ENCODE results near the gene RUSF1.
"Not testable (repeated sequence)": the region's sequence is repeated elsewhere in the genome, so short reads cannot be mapped to it uniquely, and the experiment has no call there.

The RUSF1 gene

DNA sequence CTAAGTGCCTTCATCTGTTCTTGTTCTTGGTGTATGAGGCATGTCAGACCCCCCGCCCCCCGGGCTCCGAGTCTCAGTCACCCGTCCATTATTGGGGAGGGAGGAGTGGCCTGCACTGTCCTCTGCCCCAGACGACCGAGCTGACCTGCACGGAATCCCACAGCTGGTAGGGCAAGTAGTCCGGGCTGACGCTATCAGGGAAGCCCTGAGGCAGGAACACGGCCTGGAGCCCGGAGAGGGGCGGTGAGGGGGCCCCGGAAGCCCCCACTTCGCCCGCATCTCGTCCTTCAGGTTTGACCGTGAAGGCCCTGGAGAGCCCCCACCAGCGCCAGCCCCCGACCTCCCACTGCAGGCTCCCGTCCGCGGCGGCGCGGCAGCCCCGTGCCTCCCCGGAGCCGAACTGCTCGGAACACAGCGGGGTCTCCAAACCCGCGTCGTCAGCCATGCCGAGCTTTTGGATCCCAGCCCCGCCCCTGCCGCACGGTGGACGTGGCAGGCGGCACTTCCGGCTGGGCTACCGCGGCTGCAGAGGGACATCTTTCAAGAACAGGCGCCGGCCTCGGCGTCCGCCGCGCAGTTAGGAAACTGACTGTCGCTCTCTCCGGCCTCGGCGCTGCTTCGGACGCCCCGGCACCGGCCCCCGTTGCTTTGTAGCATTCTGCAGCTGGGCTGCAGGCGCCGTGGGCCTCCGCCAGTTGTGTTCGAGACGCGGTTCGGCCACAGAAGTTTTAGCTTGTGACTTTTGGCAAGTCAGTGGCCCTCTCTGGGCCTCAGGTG is at the start of gene RUSF1:
Gene RUSF1 (minus strand): TSS at position 463 of the 777 bp plus-strand sequence. CDS start 18 bp downstream, at position 445.
- peak; percentile 83 for DNase-seq

DNA sequence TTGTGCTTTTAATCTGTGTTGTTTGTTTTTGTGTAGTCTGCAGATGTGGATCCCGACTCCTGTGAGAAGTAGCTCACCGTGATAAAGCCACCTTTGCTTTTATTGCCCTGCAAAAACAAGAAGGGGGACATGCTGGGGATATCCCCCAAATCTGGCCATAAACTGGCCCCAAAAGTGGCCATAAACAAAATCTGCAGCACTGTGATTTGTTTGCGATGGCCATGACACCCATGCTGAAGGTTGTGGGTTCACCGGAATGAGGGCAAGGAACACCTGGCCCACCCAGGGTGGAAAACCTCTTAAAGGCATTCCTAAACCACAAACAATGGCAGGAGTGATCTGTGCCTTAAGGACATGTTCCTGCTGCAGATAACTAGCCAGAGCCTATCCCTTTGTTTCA is 34.6 kb upstream of the RUSF1 start:
- DNase-seq: no peak

DNA sequence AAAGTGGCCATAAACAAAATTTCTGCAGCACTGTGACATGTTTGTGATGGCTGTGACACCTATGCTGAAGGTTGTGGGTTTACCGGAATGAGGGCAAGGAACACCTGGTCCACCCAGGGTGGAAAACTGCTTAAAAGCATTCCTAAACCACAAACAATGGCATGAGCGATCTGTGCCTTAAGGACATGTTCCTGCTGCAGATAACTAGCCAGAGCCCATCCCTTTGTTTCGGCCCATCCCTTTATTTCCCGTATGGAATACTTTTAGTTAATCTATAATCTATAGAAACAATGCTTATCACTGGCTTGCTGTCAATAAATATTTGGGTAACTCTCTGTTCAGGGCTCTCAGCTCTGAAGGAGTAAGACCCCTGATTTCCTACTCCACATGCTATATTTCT is 31.6 kb upstream of the RUSF1 start:
- not testable (repeated sequence) for DNase-seq

DNA sequence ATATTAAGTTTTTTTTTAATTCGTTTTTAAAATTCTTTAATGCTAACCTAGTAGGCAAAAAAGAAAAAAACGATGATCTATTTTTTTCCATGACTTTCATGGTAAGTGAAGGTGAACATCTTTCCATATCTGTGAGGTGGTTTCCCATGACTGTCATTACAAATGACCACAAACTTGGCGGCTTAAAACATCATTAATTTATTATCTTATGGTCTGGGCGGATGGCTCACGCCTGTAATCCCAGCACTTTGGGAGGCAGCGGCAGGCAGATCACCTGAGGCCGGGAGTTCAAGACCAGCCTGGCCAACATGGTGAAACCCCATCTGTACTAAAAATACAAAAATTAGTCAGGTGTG is 30.0 kb upstream of the RUSF1 start:
- not testable (repeated sequence) for DNase-seq

DNA sequence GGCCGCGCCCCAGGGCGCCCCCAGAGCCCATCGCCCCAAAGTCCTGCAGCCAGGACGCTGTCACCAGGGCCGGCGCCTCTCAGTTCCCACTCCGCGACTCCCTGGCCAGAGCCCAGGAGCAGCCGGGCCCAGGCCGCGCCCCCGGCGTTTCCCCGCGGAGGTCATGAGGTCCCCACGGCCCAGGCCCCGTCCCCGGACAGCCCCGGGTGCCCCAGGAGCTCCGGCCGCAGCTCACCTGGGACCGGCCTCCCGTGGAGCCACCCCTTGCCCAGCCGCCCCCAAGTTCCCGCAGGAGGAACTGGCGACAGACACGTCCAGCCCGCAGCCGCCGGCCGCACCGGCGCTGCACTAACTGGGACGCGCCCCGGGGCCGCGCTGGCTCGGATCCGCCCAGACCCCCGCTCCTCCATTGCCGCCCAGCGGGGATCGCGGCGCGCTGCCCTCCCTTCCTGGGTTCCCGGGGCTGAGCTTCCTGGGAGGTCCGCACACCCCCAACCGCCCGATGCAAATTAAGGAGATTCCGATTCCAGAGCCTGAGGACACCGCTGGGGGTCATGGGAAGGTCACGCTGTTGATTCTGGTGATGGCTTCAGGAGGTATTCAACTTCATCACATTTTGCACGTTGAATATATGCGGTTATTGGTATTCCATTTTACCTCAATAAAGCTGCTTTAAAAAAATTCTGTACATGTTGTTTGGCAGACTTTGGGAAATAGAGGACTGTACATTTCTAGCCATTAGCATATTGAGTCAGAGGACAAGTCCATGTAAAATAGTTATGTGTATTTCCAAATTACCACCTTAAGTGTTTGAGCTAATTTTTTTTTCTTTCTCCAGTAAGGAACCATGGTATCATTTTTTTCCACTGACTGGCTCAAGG is 29.4 kb upstream of the RUSF1 start:
- DNase-seq: no peak

DNA sequence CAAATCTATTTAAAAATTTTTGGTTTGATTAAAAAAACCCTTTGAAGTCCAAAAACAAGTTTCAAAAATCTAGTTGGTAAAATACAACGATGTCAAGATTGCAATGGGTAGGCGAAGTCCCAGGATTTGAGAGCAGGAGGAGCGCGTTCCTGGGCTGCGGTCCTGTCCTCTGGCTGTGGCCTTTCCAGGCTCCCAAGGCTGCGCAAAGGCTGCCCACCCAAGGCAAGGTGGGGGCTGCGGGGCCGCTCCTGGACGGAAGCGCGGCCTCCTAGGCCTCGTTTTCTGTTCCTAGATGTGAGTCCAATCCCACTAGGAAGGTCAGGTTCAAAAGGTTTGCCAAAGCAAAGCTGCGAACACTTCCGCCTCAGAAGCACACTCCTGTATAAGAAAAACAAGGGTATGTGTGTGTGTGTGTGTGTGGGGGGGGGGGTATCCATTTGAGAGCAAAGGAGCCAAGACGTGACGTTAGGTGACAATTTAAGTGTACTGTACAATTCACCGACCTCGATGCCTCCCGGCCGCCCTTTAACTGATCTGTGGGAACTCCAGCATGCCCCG is 28.7 kb upstream of the RUSF1 start:
- DNase-seq: no peak

DNA sequence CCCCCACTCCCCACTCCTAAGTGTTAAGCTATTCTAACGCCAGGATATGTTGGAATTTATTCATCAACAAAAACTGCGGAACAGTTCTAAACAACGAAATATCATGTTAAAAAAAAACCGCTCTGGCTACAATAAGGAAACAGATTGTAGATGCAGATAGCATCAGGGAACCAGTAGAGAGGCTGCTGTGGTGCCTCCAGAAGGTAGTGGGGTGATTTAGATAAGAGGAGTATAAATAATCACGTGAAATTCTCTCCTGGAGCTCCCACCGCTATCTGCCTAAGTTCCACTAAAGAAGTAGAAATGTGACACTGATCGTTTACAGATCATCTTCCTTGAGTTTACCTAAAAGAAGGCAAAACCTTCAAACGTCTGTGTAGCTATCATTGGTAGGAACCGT is 27.5 kb upstream of the RUSF1 start:
- DNase-seq: no peak

DNA sequence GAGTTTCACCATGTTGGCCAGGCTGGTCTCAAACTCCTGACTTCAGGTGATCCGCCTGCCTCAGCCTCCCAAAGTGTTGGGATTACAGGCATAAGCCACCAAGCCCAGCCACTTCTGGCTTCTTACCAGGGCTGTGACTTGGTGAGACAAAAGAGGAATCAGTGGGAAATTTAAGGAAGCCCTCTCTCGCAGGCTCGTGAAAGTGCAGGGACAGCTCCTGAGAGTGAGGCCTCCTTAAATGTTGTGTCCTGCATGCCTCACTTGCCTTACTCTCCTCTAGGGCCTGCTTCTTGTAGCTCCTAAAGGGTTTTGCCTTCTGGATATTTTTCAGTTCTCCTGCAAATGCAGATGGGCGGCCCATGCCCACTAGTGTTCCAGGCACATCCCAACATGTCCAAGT is 24.7 kb upstream of the RUSF1 start:
- no peak for DNase-seq

DNA sequence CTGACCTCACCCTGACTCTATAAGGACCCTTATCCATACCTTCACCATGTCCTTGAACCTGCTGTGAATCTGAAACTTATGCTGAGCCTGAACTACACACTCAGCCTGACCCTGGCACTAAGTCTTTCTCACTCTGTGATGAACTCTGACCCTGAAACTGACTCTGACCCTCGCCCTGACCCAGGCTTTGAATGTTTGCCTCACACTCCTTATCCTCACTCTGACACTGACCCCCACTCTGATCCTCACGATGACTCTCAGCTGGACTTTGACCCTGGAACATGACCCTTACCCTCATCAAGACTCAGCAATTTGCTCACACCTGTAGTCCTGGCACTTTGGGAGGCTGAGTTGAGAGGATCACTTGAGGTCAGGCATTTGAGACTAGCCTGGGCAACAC is 23.9 kb upstream of the RUSF1 start:
- no peak for DNase-seq

DNA sequence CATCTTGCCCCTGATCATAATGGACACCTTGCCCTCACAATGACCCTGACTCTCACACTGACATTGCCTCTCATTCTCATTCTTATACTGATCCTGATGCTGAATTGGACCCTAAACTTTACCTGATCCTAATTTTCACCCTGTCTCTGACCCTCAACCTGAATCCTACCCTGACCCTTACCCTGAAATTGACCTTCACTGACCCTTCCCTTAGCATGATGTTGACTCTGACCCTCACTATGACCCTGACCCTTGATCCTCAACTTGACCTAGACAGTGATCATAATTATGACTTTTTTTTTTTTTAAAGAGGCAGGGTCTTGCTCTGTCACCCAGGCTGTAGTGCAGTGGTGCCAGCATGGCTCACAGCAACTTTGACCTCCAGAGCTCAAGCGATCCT is 22.9 kb upstream of the RUSF1 start:
- no peak for DNase-seq

DNA sequence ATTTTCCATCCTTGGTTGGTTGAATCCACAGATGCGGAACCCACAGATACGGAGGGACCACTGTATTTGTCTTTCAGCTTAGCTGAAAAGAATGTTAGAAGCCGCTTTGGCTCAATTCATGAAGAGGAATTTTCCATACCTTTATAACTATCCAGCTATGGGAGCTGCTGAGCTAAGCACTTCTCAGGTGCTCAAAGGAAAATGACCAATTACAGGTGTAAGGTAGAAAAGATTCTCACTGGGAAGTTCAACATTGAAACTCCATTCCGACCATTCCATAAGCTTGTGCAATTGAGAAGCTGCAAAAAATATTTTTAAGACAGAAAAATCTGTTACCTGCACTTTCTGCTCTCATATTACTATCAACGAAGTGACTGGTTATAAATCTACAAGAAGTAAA is 22.2 kb upstream of the RUSF1 start:
- no peak for DNase-seq

DNA sequence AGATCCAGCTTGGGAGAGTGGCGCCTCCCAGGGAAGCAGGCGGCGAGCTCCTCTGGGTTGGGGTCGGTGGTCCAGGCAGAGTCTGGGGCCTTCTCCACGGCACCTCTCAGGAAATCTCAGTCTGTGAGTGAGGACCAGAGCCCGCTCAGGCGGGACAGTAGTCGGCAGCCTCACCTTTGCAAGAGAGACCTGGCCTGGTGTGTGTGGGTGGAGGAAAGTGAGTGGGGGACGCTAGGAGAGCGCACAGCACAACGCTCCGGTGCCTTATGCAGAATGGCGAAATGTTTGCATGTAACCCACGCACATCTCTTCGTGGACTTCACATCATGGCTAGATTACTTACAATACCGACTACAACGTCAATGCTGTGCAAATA is 21.7 kb upstream of the RUSF1 start:
- DNase-seq: no peak

DNA sequence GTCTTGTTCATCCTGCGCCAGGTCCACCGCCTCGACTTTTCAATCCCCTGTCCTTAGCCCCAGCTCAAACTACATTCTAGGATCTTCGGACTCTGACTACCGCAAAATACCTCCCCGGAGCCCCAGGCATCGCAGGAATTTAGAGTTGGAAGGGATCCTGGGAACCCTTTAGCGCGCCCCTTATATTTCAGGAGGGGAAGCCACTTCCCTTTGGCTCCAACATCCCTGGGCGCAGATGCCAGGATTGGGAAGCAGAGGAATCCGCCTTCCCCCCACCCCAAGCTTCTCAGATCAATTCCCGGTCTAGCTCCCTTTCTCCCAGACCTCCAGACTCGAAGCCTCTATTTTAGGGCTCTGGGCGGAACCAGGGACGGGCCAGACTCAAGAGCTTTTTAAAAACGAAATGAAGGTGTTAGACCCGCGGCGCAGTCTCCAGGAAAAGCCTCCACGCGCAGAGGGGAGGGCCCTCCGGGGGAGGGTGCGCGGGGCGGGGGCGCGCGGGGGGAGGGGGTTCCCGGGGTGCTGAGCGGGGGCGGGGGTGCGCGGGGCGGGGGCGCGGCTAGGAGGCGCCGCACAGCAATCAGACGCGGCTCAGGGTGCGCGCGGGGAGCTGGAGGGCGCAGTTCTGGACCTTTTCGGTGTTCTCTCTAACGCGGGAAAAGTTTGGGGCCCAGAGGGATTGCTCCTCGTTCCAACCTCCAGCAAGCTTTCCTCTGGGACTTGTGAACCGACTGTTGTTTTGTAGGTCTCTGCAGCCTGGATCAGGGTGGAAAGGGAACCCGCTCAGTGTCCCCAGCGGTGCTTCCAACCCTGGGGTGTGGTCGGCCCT is 21.1 kb upstream of the RUSF1 start:
- no peak for DNase-seq

DNA sequence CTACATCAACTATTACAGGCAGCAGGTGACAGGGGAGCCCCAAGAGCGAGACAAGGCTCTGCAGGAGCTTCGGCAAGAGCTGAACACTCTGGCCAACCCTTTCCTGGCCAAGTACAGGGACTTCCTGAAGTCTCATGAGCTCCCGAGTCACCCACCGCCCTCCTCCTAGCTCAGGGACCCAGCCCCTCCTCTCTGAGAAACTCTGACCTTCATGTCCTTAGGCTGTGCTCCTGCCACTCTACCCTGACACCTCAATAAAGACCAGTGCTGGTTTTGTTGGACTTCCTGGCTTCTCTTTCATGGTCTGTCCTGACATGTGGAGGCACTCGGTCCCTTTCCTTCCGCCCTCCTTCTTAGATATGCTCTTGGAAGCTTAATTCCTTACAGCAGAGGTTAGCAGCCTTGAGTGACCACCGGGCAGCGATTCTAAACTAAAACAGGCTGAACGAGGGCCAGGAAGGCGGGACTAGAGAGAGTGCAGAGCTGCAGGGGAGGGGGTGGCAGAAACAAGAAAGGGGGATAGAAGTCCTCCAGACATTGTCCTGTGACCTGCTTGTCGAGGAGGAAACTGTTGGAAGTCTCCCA is 20.4 kb upstream of the RUSF1 start:
- DNase-seq: no peak

DNA sequence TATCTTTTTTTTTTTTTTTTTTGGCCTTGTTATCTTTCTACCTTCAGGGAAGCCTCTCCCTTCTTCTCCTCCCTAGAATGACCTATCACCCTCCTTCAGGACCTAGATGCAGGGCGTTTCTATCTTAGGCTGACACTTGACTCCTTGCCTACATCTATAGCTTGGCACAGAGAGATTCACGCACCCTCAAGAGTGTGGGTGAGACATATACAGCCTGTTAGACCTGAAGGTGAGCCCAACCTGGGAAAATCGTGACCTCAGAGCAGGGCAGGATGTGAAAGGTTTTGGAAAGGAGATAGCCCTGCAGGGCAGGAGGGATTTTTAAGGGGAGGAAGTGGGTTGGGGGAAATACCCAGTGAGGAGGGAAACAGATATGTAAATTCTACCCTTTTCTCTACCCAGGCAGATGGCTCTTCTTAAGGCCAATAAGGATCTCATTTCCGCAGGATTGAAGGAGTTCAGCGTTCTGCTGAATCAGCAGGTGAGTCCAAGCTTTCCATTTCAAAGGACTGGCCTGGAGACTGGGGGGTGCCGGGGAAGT is 19.6 kb upstream of the RUSF1 start, which contains the start of gene AHSP:
Gene AHSP (plus strand): TSS at position 167 of the 541 bp plus-strand sequence. CDS start 240 bp downstream, at position 407.
- DNase-seq: no peak

DNA sequence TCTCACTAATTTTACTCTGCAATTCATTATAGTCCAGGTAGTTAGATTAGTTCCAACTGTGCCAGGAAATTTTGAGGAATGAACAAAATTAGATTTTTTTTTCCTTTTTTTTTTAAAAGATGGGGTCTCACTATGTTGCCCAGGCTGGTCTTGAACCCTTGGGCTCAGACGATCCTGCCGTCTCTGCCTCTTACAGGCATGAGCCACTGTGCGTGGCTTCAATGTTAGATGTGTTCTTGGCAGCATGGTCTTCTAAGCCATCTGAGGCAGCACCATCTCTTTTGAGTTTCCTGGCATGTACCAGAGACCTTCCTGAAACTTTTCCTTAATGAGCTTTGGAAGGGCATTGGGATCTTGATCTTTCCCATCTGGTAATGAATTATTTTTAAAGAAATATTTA is 16.9 kb upstream of the RUSF1 start:
- DNase-seq: no peak

DNA sequence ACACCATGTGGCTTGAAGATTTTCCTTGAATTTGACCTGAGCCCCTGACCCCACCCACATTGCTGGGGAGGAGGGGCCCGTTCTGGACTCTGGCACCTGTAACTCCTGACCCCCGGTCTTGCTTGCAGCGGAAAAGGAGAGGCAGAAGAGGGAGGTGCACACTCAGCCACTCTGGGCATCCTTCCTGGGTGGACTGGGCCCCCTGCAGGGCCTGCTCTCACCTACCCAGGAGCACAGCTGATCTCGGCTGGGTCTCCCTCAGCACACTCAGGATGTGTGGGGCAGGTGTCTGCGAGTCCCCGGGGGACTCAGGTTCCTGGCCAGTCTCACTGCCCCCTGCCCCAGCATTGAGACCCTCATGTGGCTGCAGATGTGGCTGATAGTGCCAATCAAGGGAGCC is 15.6 kb upstream of the RUSF1 start:
- DNase-seq: not testable (repeated sequence)

DNA sequence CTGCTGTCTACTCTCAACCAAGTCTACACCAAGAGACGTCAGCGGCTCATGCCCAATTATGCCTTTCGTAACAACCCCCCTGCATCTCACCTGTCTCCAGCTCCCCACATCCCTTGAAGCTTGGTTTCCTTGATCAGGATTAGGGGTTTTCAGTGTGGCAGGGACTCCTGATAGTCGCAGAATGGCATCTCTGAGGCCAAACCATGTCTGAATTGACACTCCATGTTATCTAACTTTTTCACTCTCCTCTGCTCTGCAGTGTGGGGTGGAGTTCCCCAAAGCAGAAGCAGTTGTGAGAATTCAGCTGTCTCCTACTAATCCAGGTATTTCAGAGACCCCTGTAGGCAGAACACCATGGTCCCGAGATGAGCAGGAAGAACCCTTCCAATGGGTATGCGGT is 13.9 kb upstream of the RUSF1 start:
- DNase-seq: no peak

DNA sequence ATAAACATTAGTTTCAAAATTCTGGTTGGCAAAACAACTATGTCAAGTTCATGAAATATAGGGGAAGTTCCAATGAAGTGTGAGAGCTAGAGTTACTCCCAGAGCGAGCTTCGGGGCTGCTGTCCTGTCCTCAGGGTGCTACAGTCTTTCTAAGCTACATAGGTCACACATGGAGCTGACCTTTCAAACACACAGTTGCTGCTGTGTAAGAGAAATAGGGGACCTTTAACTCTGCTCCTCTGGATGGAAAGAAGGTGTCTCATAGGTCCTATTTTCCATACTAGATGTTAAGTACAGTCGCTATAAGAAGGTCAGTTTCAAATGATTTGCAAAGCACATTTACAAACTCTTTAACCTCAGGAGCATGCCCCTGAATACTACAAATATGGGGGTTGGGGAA is 13.2 kb upstream of the RUSF1 start:
- DNase-seq: no peak

DNA sequence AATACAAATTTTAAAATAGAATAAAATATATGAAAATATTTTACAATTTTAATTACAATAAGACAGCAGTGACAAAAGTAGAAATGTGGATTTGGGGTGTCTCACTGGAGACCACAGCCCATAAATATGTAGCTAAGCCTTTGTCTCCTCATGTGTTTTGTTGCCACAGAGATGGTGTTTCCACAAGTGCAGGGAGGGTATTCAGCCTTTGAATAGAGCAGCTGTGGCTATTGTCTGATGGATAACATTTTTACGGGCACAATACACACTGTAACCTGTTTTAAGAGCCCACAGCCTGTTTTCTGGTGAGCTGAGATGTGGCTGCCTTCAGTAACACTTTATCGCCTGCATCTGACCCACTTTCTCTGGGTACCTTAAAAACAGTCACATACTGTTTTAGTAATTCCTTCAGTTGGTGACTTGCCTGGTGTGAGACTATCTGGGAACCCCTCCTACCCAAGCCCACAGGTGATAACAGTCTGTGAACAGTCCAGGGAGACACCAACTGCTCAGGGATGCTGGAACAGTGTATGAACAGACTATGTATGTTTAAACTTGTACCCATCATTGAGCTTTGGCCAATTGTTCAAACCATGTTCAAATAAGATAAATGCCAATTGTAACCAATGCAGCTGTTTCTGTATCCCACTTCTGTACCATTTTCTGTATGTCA is 11.7 kb upstream of the RUSF1 start:
- no peak for DNase-seq

DNA sequence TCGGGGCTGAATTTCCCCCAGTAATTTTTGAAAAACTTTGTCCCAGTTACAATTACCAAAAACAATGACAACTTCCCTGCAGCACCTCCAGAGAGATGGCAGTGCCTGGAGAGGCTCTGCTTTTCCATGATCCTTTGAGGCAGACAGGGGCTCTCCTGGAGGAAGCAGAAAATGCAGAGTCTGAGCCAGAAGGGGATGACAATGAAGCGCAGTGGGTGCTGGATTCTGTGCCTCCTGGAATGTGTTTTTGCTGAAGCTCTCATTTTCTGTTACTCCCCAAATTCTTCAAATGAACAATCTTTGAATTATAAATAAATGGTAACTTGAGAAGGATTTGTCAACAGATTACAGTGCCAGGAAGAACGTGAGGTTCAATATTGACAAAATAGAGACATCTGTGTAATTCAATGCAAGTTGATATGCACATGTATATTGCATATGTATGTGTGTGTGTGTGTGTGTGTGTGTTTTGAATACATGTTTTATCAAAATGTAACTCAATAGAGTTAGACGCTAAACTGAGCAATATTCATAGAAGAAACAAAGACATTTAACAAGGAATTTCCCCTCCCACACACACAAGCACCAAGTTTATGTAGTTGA is 9.7 kb upstream of the RUSF1 start:
- DNase-seq: no peak

All from CD4-positive, alpha-beta T cell treated with Interleukin-21 for 1 hour (primary cell).